Brain microvascular endothelial cell (primary cell): ENCODE data around the gene METTL27.
"Not testable (repeated sequence)": the region's sequence is repeated elsewhere in the genome, so short reads cannot be mapped to it uniquely, and the experiment has no call there.

ENCODE experiments used
- DNase-seq: peaks from one replicate; pipeline ENCODE4 v3.0.0-alpha.2; 2020
- H3K27ac ChIP-seq: fragments of 250-450 bp; sonication (Bioruptor Pico); 2 replicates; pipeline ENCODE4 v1.5.1; 2020; ENCODE audit warnings: mild to moderate bottlenecking, moderate library complexity
- H3K27me3 ChIP-seq: fragments of 250-450 bp; sonication (Bioruptor Pico); replicated peaks from 2 replicates; pipeline ENCODE4 v1.5.1; 2020; ENCODE audit warnings: mild to moderate bottlenecking
- H3K36me3 ChIP-seq: fragments of 250-450 bp; sonication (Bioruptor Pico); replicated peaks from 2 replicates; pipeline ENCODE4 v1.5.1; 2020; ENCODE audit warnings: mild to moderate bottlenecking
- H3K4me3 ChIP-seq: 2 replicates; pipeline ENCODE4 v1.5.1; 2011; ENCODE audit warnings: low read depth, mild to moderate bottlenecking, control low read depth, low read length, moderate library complexity
- in situ Hi-C: cut with HindIII; loops from 2 replicates; pipeline ENCODE4 v1.10.0; 2017; ENCODE audit warnings: low sequenced_read_pairs, low pct_ligation_motif_present
- TF ChIP-seq, protein P1 (sequence below): IDR thresholded peaks from 2 replicates; pipeline ENCODE4 v1.5.1; 2011; ENCODE audit warnings: low read depth, mild to moderate bottlenecking, moderate library complexity, low read length, control low read depth, inconsistent platforms; ENCODE audit errors: missing control alignments

The METTL27 gene

GRCh38 chr7:73838642-73839041 lies 3.7 kb downstream of the METTL27 start:
- in situ Hi-C loops, result no loop called here
- H3K27me3 ChIP-seq, result no peaks in the 10 kb centered on the region
- H3K36me3 ChIP-seq, result no peaks in the 10 kb centered on the region
- no peak for DNase-seq
- H3K4me3 ChIP-seq, result no peak overlapping the region
- TF ChIP-seq, protein P1, sequence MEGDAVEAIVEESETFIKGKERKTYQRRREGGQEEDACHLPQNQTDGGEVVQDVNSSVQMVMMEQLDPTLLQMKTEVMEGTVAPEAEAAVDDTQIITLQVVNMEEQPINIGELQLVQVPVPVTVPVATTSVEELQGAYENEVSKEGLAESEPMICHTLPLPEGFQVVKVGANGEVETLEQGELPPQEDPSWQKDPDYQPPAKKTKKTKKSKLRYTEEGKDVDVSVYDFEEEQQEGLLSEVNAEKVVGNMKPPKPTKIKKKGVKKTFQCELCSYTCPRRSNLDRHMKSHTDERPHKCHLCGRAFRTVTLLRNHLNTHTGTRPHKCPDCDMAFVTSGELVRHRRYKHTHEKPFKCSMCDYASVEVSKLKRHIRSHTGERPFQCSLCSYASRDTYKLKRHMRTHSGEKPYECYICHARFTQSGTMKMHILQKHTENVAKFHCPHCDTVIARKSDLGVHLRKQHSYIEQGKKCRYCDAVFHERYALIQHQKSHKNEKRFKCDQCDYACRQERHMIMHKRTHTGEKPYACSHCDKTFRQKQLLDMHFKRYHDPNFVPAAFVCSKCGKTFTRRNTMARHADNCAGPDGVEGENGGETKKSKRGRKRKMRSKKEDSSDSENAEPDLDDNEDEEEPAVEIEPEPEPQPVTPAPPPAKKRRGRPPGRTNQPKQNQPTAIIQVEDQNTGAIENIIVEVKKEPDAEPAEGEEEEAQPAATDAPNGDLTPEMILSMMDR, result no peak
- H3K27ac ChIP-seq, result no peak overlapping the region

DNA sequence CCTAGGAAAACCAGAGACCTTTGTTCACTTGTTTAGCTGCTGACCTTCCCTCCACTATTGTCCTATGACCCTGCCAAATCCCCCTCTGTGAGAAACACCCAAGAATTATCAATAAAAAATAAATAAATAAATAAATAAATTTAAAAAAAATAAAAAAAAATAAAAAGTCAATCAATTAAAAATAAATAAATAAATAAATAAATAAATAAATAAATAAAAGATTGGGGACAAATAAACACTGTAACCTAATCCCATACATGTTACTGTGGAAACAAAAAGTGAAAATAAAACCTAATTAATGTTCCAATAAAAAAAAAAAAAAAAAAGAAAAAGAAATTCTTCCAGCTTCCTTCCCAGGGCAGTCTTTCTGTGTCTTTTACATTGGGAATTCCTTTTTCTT lies 5.1 kb downstream of the METTL27 start:
- in situ Hi-C loops, DNase-seq: not testable (repeated sequence)

DNA sequence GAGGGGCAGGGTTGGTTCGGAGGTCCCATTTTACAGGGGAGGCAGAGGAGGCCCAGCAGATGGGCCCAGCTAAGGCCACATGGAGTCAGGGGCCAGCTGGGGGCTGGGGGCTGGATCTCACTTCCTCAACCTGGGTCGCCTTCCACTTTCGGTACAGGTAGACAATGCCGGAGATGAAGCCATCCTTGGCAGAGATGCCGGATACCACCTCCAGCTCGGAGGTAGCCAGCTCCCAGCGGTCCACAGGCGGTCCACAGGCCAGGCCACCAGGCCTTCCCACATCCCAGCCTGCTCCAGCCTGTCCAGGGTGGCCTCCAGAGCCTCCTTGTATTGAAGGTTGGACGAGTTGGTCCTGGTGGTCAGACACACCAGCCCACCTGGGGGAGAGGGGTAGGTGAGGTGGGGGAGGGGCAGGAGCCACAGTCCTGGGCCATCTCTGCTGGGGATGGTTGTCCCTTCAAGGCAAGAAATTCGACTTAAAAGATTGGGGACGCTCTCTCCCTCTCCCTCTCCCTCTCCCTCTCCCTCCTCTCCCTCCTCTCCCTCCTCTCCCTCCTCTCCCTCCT lies 7.6 kb downstream of the METTL27 start:
- no peak overlapping the region for H3K4me3 ChIP-seq
- H3K36me3 ChIP-seq, result no peaks in the 10 kb centered on the region
- no peaks in the 10 kb centered on the region for H3K27me3 ChIP-seq
- no peak overlapping the region for H3K27ac ChIP-seq
- TF ChIP-seq, protein P1, result no peak
- DNase-seq, result no peak
- in situ Hi-C loops, result no loop called here

More for the DNA sequence above, 5.1 kb downstream of the METTL27 start:
- H3K27me3 ChIP-seq, H3K36me3 ChIP-seq, H3K4me3 ChIP-seq, H3K27ac ChIP-seq: not testable (repeated sequence)

DNA sequence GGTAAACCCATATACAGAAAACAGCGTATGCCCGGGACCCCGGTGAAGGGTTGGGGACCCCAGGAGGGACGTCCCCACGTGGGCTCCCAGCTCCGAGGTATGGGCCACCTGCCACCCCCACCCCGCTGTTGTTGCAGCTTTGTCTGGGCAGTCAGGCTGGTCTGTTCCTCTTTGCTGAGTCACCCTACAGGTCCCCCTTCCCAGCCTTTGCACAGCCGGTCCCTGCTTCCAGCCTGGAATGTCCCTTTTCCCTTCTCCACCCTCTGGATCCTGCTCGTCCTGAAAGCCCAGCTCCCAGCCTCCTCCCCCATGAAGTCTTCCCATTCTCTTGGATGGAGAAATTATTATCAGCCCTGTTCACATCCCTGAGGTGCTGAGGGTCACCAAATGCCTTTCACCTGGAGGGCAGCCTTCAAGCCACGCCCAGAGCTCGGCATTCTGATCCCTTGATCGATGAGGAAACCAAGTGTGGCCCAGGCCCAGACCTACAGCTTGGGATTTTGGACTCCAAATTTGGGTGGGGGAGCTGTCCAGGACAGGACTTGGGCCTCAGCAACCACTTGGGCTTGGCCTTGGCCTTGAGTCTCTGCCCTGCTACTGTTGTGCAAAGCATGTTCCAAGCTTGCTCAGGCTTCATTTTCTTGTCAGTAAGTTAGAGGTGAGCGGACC lies 8.9 kb downstream of the METTL27 start:
- no peak for DNase-seq
- H3K27me3 ChIP-seq, result no peaks in the 10 kb centered on the region
- H3K36me3 ChIP-seq, result no peaks in the 10 kb centered on the region
- TF ChIP-seq, protein P1, result no peak
- no peak overlapping the region for H3K4me3 ChIP-seq
- in situ Hi-C loops, result no loop called here
- H3K27ac ChIP-seq, result no peak overlapping the region

- in situ Hi-C loops, result no loop called here
- TF ChIP-seq, protein P1, result no peak
- no peak overlapping the region for H3K4me3 ChIP-seq
Observed at GRCh38 chr7:73832806-73833205, 9.5 kb downstream of the METTL27 start.

GRCh38 chr7:73831834-73832651 lies 10.3 kb downstream of the METTL27 start:
- in situ Hi-C loops, result no loop called here
- DNase-seq, result no peak
- H3K27ac ChIP-seq, result no peak overlapping the region

More at GRCh38 chr7:73832806-73833205, 9.5 kb downstream of the METTL27 start:
- no peaks in the 10 kb centered on the region for H3K36me3 ChIP-seq
- no peak overlapping the region for H3K27ac ChIP-seq
- DNase-seq, result no peak
- H3K27me3 ChIP-seq, result no peaks in the 10 kb centered on the region

More at GRCh38 chr7:73831834-73832651, 10.3 kb downstream of the METTL27 start:
- Histone ChIP-seq H3K4me3 (no peak overlapping the region), H3K36me3 (no peaks in the 10 kb centered on the region), H3K27me3 (no peaks in the 10 kb centered on the region)
- TF ChIP-seq, protein P1, result no peak
